B cell (primary cell): ENCODE data around the gene METTL21C. TPM values are rescaled to one million over a fixed set of nuclear protein-coding genes. Genes with fewer than 3 reads are reported as not detected.

Experiments
- ATAC-seq: fragments of 200-7000 bp; cut with Tn5 transposase; one replicate; pipeline ENCODE4 v1.10.0; 2021; ENCODE audit warnings: low read depth, mild to moderate bottlenecking, moderate number of reproducible peaks, moderate library complexity
- CTCF ChIA-PET: fragments of 350-600 bp; sonication (Branson Sonifier 250); formaldehyde crosslinking; loops from one replicate; lab custom pipeline; 2021; ENCODE audit warnings: antibody characterized with exemption, inconsistent platforms; lab: Charles Lee
- POLR2A ChIA-PET: fragments of 350-600 bp; sonication (Branson Sonifier 250); formaldehyde crosslinking; loops from one replicate; lab custom pipeline; 2021; ENCODE audit warnings: antibody characterized with exemption; lab: Charles Lee
- DNase-seq: peaks from one replicate; pipeline ENCODE4 v3.0.0; 2013
- H2AFZ ChIP-seq: 2 replicates; pipeline ENCODE4 v1.6.1; 2012; ENCODE audit warnings: mild to moderate bottlenecking, low read depth, low read length; ENCODE audit not compliant: insufficient read depth, poor library complexity, severe bottlenecking
- H3K27ac ChIP-seq, 2 donors: 1 replicate in 1 of 2; 2 replicates in 1 of 2; pipeline ENCODE4 v1.5.1; 2012 to 2013; ENCODE audit warnings: low read length in 2 of 2, mild to moderate bottlenecking in 2 of 2, moderate library complexity in 1 of 2
- H3K27me3 ChIP-seq, 4 experiments: fragments of 200-600 bp in 1 of 4; sonication (generic) in 1 of 4; replicated peaks in 1 of 4; 1 replicate in 2 of 4; 2 replicates in 2 of 4; pipeline versions ENCODE4 v1.6.1 to v1.7.0; 2013 to 2016; ENCODE audit warnings: low read length in 3 of 4, mild to moderate bottlenecking in 2 of 4, mixed read lengths in 1 of 4, moderate library complexity in 1 of 4; ENCODE audit not compliant: insufficient read depth in 4 of 4, control insufficient read depth in 3 of 4; ENCODE audit errors: control extremely low read depth in 1 of 4
- H3K36me3 ChIP-seq, 2 experiments: replicated peaks in 1 of 2; 1 replicate in 1 of 2; 2 replicates in 1 of 2; pipeline versions ENCODE4 v1.6.1 to v1.7.1; 2013; ENCODE audit warnings: low read length in 1 of 2; ENCODE audit not compliant: insufficient read depth in 2 of 2, control insufficient read depth in 1 of 2; ENCODE audit errors: control extremely low read depth in 1 of 2, extremely low read depth in 1 of 2
- H3K4me1 ChIP-seq, 2 donors: fragments of 200-600 bp in 1 of 2; sonication (generic) in 1 of 2; 1 replicate in 1 of 2; 2 replicates in 1 of 2; pipeline versions ENCODE4 v1.5.1 to v1.6.1; 2013 to 2017; ENCODE audit warnings: low read length in 2 of 2; ENCODE audit not compliant: control insufficient read depth in 2 of 2, insufficient read depth in 2 of 2
- H3K4me2 ChIP-seq: replicated peaks from 2 replicates; pipeline ENCODE3; 2012; ENCODE audit warnings: mild to moderate bottlenecking, low read depth, low read length; ENCODE audit not compliant: poor library complexity, severe bottlenecking
- H3K4me3 ChIP-seq, 5 experiments: fragments of 200-600 bp in 1 of 5; sonication (generic) in 1 of 5; 1 replicate in 3 of 5; 2 replicates in 2 of 5; pipeline versions ENCODE4 v1.5.1 to v1.7.0; 2011 to 2016; ENCODE audit warnings: low read length in 4 of 5, mild to moderate bottlenecking in 4 of 5, low read depth in 2 of 5, control low read depth in 1 of 5, moderate library complexity in 1 of 5; ENCODE audit not compliant: insufficient read depth in 1 of 5; ENCODE audit errors: control extremely low read depth in 1 of 5, extremely low read depth in 1 of 5
- H3K79me2 ChIP-seq: fragments of 200-600 bp; sonication (generic); one replicate; pipeline ENCODE4 v1.6.0; 2016; ENCODE audit warnings: low read length; ENCODE audit not compliant: control insufficient read depth, insufficient read depth
- H3K9ac ChIP-seq: fragments of 200-600 bp; sonication (generic); 2 replicates; pipeline ENCODE4 v1.6.1; 2017; ENCODE audit warnings: mild to moderate bottlenecking, low read length, moderate library complexity
- H3K9me3 ChIP-seq, 3 donors: one replicate each; pipeline versions ENCODE4 v1.6.1 to v1.7.1; 2013; ENCODE audit warnings: low read length in 2 of 3; ENCODE audit not compliant: control insufficient read depth in 2 of 3, insufficient read depth in 1 of 3; ENCODE audit errors: control extremely low read depth in 1 of 3
- H4K20me1 ChIP-seq: 2 replicates; pipeline ENCODE4 v1.6.0; 2012; ENCODE audit warnings: mild to moderate bottlenecking, low read length; ENCODE audit not compliant: insufficient read depth, control insufficient read depth, poor library complexity, severe bottlenecking
- H3K27ac Mint-ChIP-seq: one replicate; pipeline ENCODE4 v1.8.0; 2021; ENCODE audit warnings: mixed read lengths
- H3K27me3 Mint-ChIP-seq: one replicate; pipeline ENCODE4 v1.8.0; 2021; ENCODE audit warnings: mixed read lengths
- H3K4me1 Mint-ChIP-seq: one replicate; pipeline ENCODE4 v1.8.0; 2021; ENCODE audit warnings: mixed read lengths
- H3K4me3 Mint-ChIP-seq: one replicate; pipeline ENCODE4 v1.8.0; 2021; ENCODE audit warnings: mixed read lengths
- H3K9me3 Mint-ChIP-seq: one replicate; pipeline ENCODE4 v1.8.0; 2022; ENCODE audit warnings: mixed read lengths; ENCODE audit not compliant: insufficient read depth
- CTCF ChIP-seq: fragments of 200-600 bp; IDR thresholded peaks from one replicate; pipeline ENCODE4 v1.8.0; 2022; ENCODE audit warnings: antibody characterized with exemption, mild to moderate bottlenecking
- EZH2 ChIP-seq: IDR thresholded peaks from 2 replicates; pipeline ENCODE4 v1.6.1; 2012; ENCODE audit warnings: borderline replicate concordance, low read depth, mild to moderate bottlenecking, moderate library complexity, low read length; ENCODE audit not compliant: insufficient read depth, poor library complexity, severe bottlenecking
- WGBS: methylation state at CpG from one replicate; pipeline ENCODE4 v1.1.5; 2013; ENCODE audit warnings: missing lambda C conversion rate; ENCODE audit not compliant: insufficient coverage; 5-methylcytosine and 5-hydroxymethylcytosine counted together
- intact Hi-C: fragments of 100-400 bp; cut with micrococcal nuclease; formaldehyde crosslinking; loops from one replicate; pipeline ENCODE4 v1.10.0; 2022
- polyA plus RNA-seq: library from polyadenylated mRNA; depleted of rRNA; stranded (reverse); fragments of >200 nt; gene quantifications from 2 replicates; pipeline ENCODE4 v1.2.3, GENCODE V29; 2012
- total RNA-seq, 2 donors: library from RNA; stranded (reverse); fragments of 120-200 nt in 1 of 2; gene quantifications; 1 replicate in 1 of 2; 2 replicates in 1 of 2; pipeline versions ENCODE4 v1.2.3 to v1.2.4, GENCODE V29; 2013 to 2022

The METTL21C gene
- total and polyA plus RNA-seq, 2 donors (not counting 1 experiment from before 2014, with no cell fraction given), result not detected

- Histone ChIP-seq H3K27ac (no peak overlapping the region), H3K4me3 (no peak overlapping the region), H3K79me2 (no peaks in the 10 kb centered on the region), H2AFZ (no peak overlapping the region), H3K9me3 (peaks cover 4 to 22% (median 5%) of the 10 kb centered on the region in 3 donors), H3K9ac (no peak overlapping the region), H3K4me2 (no peak overlapping the region), H4K20me1 (no peaks in the 10 kb centered on the region), H3K36me3 (peaks cover 16 to 67% of the 10 kb centered on the region in 2 experiments), H3K27me3 (no peaks in the 10 kb centered on the region), H3K4me1 (no peaks in the 10 kb centered on the region)
- DNase-seq (no peak), ATAC-seq (no peak)
- WGBS, result 100% methylated on average over 3 of the region's 4 CpGs
- H3K4me1 Mint-ChIP-seq, result no peaks in the 10 kb centered on the region
- intact Hi-C loops, result no loop called here
- H3K27me3 Mint-ChIP-seq, result no peaks in the 10 kb centered on the region
- H3K4me3 Mint-ChIP-seq, result no peak overlapping the region
- H3K9me3 Mint-ChIP-seq, result peaks cover 15% of the 10 kb centered on the region
- no peak overlapping the region for H3K27ac Mint-ChIP-seq
- CTCF ChIA-PET, result no interaction called here
- TF ChIP-seq CTCF, result no peak
- POLR2A ChIA-PET, result no interaction called here
These were observed 26.9 kb downstream of the METTL21C start for GRCh38 chr13:102667911-102668310.

GRCh38 chr13:102667023-102667422 lies 27.8 kb downstream of the METTL21C start:
- Mint-ChIP-seq H3K27me3 (no peaks in the 10 kb centered on the region), H3K27ac (no peak overlapping the region), H3K4me3 (no peak overlapping the region), H3K9me3 (peaks cover 15% of the 10 kb centered on the region), H3K4me1 (no peaks in the 10 kb centered on the region)
- no peak overlapping the region for H3K4me3 ChIP-seq
- H2AFZ ChIP-seq, result no peak overlapping the region
- no peaks in the 10 kb centered on the region for H3K4me1 ChIP-seq
- CTCF ChIA-PET, result interaction anchor here (0.9 kb wide), 1 partner anchor 9 kb away, joined by 3 read pairs; no protein-coding TSS in a partner anchor
- H3K9me3 ChIP-seq, result peaks cover 4 to 22% (median 5%) of the 10 kb centered on the region in 3 donors
- H3K27me3 ChIP-seq, result no peaks in the 10 kb centered on the region
- no peak overlapping the region for H3K4me2 ChIP-seq
- intact Hi-C loops, result no loop called here
- H3K27ac ChIP-seq, result no peak overlapping the region
- DNase-seq (no peak), ATAC-seq (no peak)
- TF ChIP-seq EZH2, result no peak
- no peak for TF ChIP-seq CTCF
- H3K9ac ChIP-seq, result no peak overlapping the region
- no peaks in the 10 kb centered on the region for H4K20me1 ChIP-seq
- peaks cover 16 to 63% of the 10 kb centered on the region in 2 experiments for H3K36me3 ChIP-seq
- H3K79me2 ChIP-seq, result no peaks in the 10 kb centered on the region
- POLR2A ChIA-PET, result interaction anchor here (0.6 kb wide), 1 partner anchor 14 kb away, joined by 5 read pairs; no protein-coding TSS in a partner anchor
